Measurements from ENCODE around the gene IWS1. TPM values are rescaled to one million over a fixed set of nuclear protein-coding genes. Genes with fewer than 3 reads are reported as not detected.

The IWS1 gene
- total RNA-seq, 1 experiment from 2014 or later: 70.5 TPM

- no peaks in the 10 kb centered on the region for H3K27me3 Mint-ChIP-seq (ENCODE audit: low read depth)
- ChIA-PET POLR2A (no interaction called here), CTCF (interaction anchor here (2.3 kb wide), 1 partner anchor 79 kb away, joined by 12 read pairs; no protein-coding TSS in a partner anchor)
- DNase-seq (ENCODE audit: low spot score) (no peak), ATAC-seq (no peak)
- peak overlapping the region; percentile 77; the same call in 1 of the 2 replicates for H3K27ac Mint-ChIP-seq
- no peaks in the 10 kb centered on the region for H3K9me3 Mint-ChIP-seq
- TF ChIP-seq CTCF (IDR thresholded peaks at IDR 0.05): no peak
- no peak for TF ChIP-seq ZBTB21 (CRISPR knock-in tag; IDR thresholded peaks at IDR 0.05; ENCODE audit: borderline replicate concordance)
- TF ChIP-seq, protein P1, sequence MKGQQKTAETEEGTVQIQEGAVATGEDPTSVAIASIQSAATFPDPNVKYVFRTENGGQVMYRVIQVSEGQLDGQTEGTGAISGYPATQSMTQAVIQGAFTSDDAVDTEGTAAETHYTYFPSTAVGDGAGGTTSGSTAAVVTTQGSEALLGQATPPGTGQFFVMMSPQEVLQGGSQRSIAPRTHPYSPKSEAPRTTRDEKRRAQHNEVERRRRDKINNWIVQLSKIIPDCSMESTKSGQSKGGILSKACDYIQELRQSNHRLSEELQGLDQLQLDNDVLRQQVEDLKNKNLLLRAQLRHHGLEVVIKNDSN (CRISPR knock-in tag; IDR thresholded peaks at IDR 0.05): no peak
- no peak for TF ChIP-seq NR3C1 (CRISPR knock-in tag; conservative IDR thresholded peaks at IDR 0.05; ENCODE audit: low read depth)
- no peak for TF ChIP-seq HMGA2 (CRISPR knock-in tag; IDR thresholded peaks at IDR 0.05)
- H3K36me3 Mint-ChIP-seq: peaks cover 8% of the 10 kb centered on the region
- no peak overlapping the region for H3K4me3 Mint-ChIP-seq
- peaks cover 48% of the 10 kb centered on the region for H3K4me1 Mint-ChIP-seq
Observed at GRCh38 chr2:127512362-127512761, 13.9 kb downstream of the IWS1 start.

GRCh38 chr2:127511917-127512316 lies 14.4 kb downstream of the IWS1 start:
- POLR2A ChIA-PET: no interaction called here
- H3K36me3 Mint-ChIP-seq: peaks cover 6% of the 10 kb centered on the region
- DNase-seq (ENCODE audit: low spot score): no peak
- no peak for ATAC-seq
- H3K4me1 Mint-ChIP-seq: peaks cover 44% of the 10 kb centered on the region
- CTCF ChIA-PET: no interaction called here
- H3K9me3 Mint-ChIP-seq: no peaks in the 10 kb centered on the region
- no peaks in the 10 kb centered on the region for H3K27me3 Mint-ChIP-seq (ENCODE audit: low read depth)
- H3K27ac Mint-ChIP-seq: peak overlapping the region; percentile 28; the same call in 1 of the 2 replicates
- H3K4me3 Mint-ChIP-seq: no peak overlapping the region
- TF ChIP-seq, protein P2, sequence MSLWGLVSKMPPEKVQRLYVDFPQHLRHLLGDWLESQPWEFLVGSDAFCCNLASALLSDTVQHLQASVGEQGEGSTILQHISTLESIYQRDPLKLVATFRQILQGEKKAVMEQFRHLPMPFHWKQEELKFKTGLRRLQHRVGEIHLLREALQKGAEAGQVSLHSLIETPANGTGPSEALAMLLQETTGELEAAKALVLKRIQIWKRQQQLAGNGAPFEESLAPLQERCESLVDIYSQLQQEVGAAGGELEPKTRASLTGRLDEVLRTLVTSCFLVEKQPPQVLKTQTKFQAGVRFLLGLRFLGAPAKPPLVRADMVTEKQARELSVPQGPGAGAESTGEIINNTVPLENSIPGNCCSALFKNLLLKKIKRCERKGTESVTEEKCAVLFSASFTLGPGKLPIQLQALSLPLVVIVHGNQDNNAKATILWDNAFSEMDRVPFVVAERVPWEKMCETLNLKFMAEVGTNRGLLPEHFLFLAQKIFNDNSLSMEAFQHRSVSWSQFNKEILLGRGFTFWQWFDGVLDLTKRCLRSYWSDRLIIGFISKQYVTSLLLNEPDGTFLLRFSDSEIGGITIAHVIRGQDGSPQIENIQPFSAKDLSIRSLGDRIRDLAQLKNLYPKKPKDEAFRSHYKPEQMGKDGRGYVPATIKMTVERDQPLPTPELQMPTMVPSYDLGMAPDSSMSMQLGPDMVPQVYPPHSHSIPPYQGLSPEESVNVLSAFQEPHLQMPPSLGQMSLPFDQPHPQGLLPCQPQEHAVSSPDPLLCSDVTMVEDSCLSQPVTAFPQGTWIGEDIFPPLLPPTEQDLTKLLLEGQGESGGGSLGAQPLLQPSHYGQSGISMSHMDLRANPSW (CRISPR knock-in tag; conservative IDR thresholded peaks at IDR 0.05; ENCODE audit: low read depth): no peak
- TF ChIP-seq SP1 (CRISPR knock-in tag; conservative IDR thresholded peaks at IDR 0.05): no peak
- TF ChIP-seq, protein P1 (CRISPR knock-in tag; IDR thresholded peaks at IDR 0.05): no peak
- TF ChIP-seq ELF4 (CRISPR knock-in tag; IDR thresholded peaks at IDR 0.05; ENCODE audit: low read depth): no peak
- no peak for TF ChIP-seq JUN (CRISPR knock-in tag; IDR thresholded peaks at IDR 0.05)
- TF ChIP-seq ZBTB21 (CRISPR knock-in tag; IDR thresholded peaks at IDR 0.05; ENCODE audit: borderline replicate concordance): no peak
- TF ChIP-seq NFE2L1 (CRISPR knock-in tag; IDR thresholded peaks at IDR 0.05): no peak
- no peak for TF ChIP-seq ZNF138 (CRISPR knock-in tag; conservative IDR thresholded peaks at IDR 0.05)
- TF ChIP-seq MYBL2 (CRISPR knock-in tag; IDR thresholded peaks at IDR 0.05): no peak
- no peak for TF ChIP-seq FOXK1 (CRISPR knock-in tag; IDR thresholded peaks at IDR 0.05)
- TF ChIP-seq CBFB (CRISPR knock-in tag; IDR thresholded peaks at IDR 0.05; ENCODE audit: low read depth): no peak
- TF ChIP-seq ATF2 (CRISPR knock-in tag; IDR thresholded peaks at IDR 0.05; ENCODE audit: borderline replicate concordance, low read depth): no peak
- no peak for TF ChIP-seq RELA (CRISPR knock-in tag; IDR thresholded peaks at IDR 0.05; ENCODE audit: borderline replicate concordance)
- TF ChIP-seq PRDM15 (CRISPR knock-in tag; IDR thresholded peaks at IDR 0.05): no peak
- TF ChIP-seq, protein P3, sequence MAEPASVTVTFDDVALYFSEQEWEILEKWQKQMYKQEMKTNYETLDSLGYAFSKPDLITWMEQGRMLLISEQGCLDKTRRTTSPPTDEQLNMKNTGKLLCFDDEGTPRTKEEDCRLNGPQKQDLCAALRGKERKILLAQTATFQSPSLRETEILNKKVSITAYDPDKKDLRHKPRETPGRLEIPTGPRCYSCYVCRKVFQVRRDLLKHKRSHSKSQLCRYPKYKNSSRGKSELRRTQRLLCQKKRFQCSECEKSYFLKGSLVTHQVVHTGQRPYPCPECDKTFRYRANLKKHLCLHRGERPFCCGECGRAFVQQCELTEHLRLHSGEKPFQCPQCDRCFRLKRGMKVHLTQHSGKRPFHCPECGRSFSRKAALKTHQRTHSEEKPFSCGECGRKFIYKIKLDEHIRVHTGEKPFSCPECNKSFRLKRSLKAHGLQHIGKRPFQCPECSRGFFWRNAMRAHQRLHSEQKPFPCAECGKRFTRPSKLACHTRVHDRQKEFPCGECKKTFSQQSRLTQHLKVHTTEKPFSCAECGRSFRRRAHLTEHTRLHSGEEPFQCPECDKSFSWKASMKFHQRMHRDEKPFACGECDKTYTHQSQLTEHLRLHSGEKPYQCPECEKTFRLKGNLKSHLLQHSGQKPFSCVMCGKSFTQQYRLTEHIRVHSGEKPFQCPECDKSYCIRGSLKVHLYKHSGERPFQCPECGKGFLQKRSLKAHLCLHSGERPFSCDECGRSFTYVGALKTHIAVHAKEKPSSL (CRISPR knock-in tag; conservative IDR thresholded peaks at IDR 0.05): no peak
- TF ChIP-seq ZNF263 (CRISPR knock-in tag; IDR thresholded peaks at IDR 0.05; ENCODE audit: low read depth): no peak
- TF ChIP-seq CTCF (IDR thresholded peaks at IDR 0.05): no peak
